ENCODE measurements around the gene XPA.

The XPA gene

DNA sequence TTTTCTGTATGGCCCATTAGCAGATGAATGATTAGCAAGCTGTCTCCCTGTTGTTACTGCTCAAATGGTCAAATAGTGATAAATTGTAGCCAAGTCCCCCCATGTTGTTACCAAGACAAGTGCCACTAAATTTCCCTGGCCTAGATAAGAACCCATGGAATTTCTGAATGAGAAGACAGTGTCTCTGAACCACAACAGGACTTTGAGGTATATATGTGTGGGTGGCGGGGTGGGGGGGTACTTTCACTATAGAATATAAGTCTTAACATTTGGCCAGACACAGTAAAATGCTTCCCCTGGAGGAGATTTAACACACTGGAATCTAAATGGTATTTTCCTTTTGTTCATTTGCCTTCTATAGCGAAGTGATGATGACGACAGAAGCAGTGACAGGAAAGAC, 28.7 kb downstream of the XPA start:
- no peak for TF ChIP-seq EZH2phosphoT487 (conservative IDR thresholded peaks at IDR 0.05; ENCODE audit: low read length)
- TF ChIP-seq, protein P1, sequence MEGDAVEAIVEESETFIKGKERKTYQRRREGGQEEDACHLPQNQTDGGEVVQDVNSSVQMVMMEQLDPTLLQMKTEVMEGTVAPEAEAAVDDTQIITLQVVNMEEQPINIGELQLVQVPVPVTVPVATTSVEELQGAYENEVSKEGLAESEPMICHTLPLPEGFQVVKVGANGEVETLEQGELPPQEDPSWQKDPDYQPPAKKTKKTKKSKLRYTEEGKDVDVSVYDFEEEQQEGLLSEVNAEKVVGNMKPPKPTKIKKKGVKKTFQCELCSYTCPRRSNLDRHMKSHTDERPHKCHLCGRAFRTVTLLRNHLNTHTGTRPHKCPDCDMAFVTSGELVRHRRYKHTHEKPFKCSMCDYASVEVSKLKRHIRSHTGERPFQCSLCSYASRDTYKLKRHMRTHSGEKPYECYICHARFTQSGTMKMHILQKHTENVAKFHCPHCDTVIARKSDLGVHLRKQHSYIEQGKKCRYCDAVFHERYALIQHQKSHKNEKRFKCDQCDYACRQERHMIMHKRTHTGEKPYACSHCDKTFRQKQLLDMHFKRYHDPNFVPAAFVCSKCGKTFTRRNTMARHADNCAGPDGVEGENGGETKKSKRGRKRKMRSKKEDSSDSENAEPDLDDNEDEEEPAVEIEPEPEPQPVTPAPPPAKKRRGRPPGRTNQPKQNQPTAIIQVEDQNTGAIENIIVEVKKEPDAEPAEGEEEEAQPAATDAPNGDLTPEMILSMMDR (IDR thresholded peaks at IDR 0.05; ENCODE audit: insufficient read depth, low read length, poor library complexity, severe bottlenecking): no peak
- Histone ChIP-seq H3K79me2 (ENCODE audit: insufficient read depth, low read length) (no peaks in the 10 kb centered on the region), H3K4me3 (ENCODE audit: insufficient read depth, low read length, poor library complexity, severe bottlenecking) (no peak overlapping the region), H3F3A (ENCODE audit: insufficient read depth) (0 out of 2 replicates have a peak, but pooled peaks cover 3% of the 10 kb centered on the region), H3K27ac (ENCODE audit: low read depth, low read length) (no peak overlapping the region), H4K20me1 (ENCODE audit: low read depth, low read length) (no peaks in the 10 kb centered on the region), H3K9ac (ENCODE audit: low read length) (no peak overlapping the region), H3K36me3 (ENCODE audit: low read length) (peaks cover 74% of the 10 kb centered on the region), H3K27me3 (ENCODE audit: low read length) (no peaks in the 10 kb centered on the region), H3K9me2 (replicated peaks; ENCODE audit: insufficient read depth, low read length) (no peaks in the 10 kb centered on the region), H3K4me2 (ENCODE audit: low read depth, low read length, poor library complexity, severe bottlenecking) (no peak overlapping the region), H3K9me3 (ENCODE audit: insufficient read depth, low read length) (no peaks in the 10 kb centered on the region), H2AFZ (ENCODE audit: low read depth, low read length, severe bottlenecking) (no peak overlapping the region)

DNA sequence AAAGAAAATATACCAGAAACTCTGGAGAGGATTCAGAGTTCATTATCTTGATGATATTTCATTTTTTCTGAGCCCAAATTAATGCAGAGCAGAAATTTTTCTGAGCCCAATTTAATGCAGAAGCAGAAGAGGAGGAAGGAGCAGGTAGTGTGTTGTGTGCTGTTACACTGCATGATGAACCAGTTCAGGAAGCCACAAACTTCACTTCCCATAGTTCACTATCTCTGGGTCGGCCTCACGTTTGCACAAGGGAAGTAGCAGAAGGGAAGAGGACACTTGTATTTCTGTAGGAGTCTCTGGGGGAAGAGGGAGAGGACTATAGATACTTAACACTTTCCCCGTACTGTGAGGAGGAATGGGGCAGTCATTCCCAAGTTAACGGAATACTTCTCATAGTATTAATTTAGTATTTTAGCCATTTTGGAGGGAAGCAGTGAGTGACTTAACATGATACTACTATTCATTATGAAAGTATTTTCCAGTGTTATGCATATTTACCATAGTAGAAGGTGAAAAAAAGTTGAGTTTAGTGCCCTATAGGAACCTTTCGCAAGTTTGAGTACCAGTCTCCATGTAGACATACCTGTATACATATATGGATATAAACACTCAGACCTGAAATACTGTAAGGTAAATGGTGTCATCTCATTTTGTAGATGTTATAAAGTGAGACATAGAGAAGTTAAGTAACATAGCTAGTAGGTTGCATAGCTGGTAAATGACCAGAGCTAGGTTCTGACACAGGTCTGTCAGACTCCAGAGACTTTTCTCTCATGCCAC, 30.0 kb downstream of the XPA start:
- H3K27me3 ChIP-seq (ENCODE audit: low read length): no peaks in the 10 kb centered on the region
- H3K9me2 ChIP-seq (replicated peaks; ENCODE audit: insufficient read depth, low read length): no peaks in the 10 kb centered on the region
- no peak overlapping the region for H3K4me2 ChIP-seq (ENCODE audit: low read depth, low read length, poor library complexity, severe bottlenecking)
- H3K9ac ChIP-seq (ENCODE audit: low read length): no peak overlapping the region
- no peak overlapping the region for H3K4me3 ChIP-seq (ENCODE audit: insufficient read depth, low read length, poor library complexity, severe bottlenecking)
- H3K79me2 ChIP-seq (ENCODE audit: insufficient read depth, low read length): no peaks in the 10 kb centered on the region
- H3K27ac ChIP-seq (ENCODE audit: low read depth, low read length): no peak overlapping the region
- H3K9me3 ChIP-seq (ENCODE audit: insufficient read depth, low read length): no peaks in the 10 kb centered on the region
- TF ChIP-seq, protein P1 (IDR thresholded peaks at IDR 0.05; ENCODE audit: insufficient read depth, low read length, poor library complexity, severe bottlenecking): no peak
- no peak for TF ChIP-seq EZH2phosphoT487 (conservative IDR thresholded peaks at IDR 0.05; ENCODE audit: low read length)
- H4K20me1 ChIP-seq (ENCODE audit: low read depth, low read length): no peaks in the 10 kb centered on the region
- H3K36me3 ChIP-seq (ENCODE audit: low read length): peaks cover 80% of the 10 kb centered on the region
- H3F3A ChIP-seq (ENCODE audit: insufficient read depth): 0 out of 2 replicates have a peak, but pooled peaks cover 3% of the 10 kb centered on the region
- no peak overlapping the region for H2AFZ ChIP-seq (ENCODE audit: low read depth, low read length, severe bottlenecking)

DNA sequence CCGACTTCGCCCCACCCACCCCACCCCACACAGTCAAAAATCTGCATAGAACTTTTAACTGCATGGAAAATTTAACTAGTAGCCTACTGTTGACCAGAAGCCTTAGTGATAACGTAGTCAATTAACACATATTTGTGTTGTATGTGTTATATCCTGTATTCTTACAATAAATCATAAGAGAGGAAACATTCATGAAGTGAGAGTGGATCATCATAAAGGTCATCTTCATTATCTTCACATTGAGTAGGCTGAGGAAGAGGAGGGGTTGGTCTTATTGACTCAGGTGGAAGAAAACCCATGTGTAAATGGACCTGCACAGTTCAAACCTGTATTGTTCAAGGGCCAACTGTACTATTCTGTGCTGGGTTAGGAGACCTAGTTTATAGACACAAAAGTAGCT, 31.4 kb downstream of the XPA start:
- Histone ChIP-seq H3K9me2 (replicated peaks; ENCODE audit: insufficient read depth, low read length) (no peaks in the 10 kb centered on the region), H3K4me3 (ENCODE audit: insufficient read depth, low read length, poor library complexity, severe bottlenecking) (no peak overlapping the region), H4K20me1 (ENCODE audit: low read depth, low read length) (no peaks in the 10 kb centered on the region), H3K27ac (ENCODE audit: low read depth, low read length) (no peak overlapping the region), H3K27me3 (ENCODE audit: low read length) (no peaks in the 10 kb centered on the region), H2AFZ (ENCODE audit: low read depth, low read length, severe bottlenecking) (no peak overlapping the region), H3F3A (ENCODE audit: insufficient read depth) (0 out of 2 replicates have a peak, but pooled peaks cover 3% of the 10 kb centered on the region), H3K79me2 (ENCODE audit: insufficient read depth, low read length) (no peaks in the 10 kb centered on the region), H3K4me2 (ENCODE audit: low read depth, low read length, poor library complexity, severe bottlenecking) (no peak overlapping the region), H3K9ac (ENCODE audit: low read length) (no peak overlapping the region), H3K36me3 (ENCODE audit: low read length) (peaks cover 80% of the 10 kb centered on the region), H3K9me3 (ENCODE audit: insufficient read depth, low read length) (no peaks in the 10 kb centered on the region)
- TF ChIP-seq EZH2phosphoT487 (conservative IDR thresholded peaks at IDR 0.05; ENCODE audit: low read length): no peak
- TF ChIP-seq, protein P1 (IDR thresholded peaks at IDR 0.05; ENCODE audit: insufficient read depth, low read length, poor library complexity, severe bottlenecking): no peak
